Kasumi-1 (cell line): Measurements from ENCODE around the gene RHBDF1.
A peak's percentile ranks its signal among the peaks of the same experiment; 100 is the strongest.

Experiments used
- DNase-seq, 2 experiments: peaks; one replicate each; lab custom pipeline; 2025; lab: John Stamatoyannopoulos, UW

The RHBDF1 gene, protein sequence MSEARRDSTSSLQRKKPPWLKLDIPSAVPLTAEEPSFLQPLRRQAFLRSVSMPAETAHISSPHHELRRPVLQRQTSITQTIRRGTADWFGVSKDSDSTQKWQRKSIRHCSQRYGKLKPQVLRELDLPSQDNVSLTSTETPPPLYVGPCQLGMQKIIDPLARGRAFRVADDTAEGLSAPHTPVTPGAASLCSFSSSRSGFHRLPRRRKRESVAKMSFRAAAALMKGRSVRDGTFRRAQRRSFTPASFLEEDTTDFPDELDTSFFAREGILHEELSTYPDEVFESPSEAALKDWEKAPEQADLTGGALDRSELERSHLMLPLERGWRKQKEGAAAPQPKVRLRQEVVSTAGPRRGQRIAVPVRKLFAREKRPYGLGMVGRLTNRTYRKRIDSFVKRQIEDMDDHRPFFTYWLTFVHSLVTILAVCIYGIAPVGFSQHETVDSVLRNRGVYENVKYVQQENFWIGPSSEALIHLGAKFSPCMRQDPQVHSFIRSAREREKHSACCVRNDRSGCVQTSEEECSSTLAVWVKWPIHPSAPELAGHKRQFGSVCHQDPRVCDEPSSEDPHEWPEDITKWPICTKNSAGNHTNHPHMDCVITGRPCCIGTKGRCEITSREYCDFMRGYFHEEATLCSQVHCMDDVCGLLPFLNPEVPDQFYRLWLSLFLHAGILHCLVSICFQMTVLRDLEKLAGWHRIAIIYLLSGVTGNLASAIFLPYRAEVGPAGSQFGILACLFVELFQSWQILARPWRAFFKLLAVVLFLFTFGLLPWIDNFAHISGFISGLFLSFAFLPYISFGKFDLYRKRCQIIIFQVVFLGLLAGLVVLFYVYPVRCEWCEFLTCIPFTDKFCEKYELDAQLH

DNA sequence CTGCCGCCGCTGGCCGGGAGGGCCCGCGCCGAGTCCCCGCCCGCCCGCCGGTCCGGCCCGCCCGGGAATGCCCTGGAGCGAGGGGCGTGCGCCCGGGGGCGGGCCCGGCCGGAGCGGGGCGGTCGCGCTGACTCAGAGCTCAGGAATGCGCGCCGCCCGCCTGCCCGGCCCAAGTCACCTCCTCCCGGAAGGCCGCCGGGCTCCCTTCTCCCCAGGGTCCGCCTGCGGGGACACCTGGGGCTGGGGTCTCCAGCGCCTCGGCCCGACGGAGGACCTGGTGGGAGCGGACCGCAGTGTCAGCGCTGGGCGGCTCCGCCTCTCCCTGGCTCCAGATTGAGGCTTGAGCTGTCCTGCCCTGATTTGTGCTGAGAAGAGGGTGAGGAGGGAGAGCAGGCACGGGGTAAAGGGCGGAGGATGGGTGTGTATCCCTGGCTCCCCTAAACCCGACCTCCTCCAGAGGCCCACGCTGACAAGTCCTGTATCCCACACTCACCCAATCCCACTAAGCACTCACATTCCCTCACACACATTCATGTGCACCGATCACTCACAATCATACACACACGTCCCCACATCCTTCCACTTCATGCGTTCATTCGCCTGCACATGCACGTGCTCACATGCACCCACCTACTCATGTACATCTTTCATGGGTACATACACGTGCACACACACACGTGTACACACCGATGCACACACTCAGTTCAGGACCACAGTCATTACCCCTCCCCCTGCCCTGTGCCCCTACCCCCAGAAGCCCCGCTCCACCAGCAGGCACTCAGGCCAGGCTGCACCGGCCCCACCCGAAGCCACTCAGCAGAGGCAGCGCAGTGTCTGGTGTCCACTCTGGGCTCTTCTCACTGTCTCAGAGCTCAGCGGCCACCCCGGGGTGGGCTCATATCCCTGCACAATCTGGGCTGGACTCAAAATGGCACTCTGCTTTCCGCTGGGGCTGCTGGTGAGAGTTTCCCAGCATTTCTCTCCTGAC is at the start of gene RHBDF1:
Gene RHBDF1, minus strand, starts transcription at position 71 of the 988 bp plus-strand sequence. CDS start 7,616 bp downstream, outside the sequence.
- DNase-seq: no peak

DNA sequence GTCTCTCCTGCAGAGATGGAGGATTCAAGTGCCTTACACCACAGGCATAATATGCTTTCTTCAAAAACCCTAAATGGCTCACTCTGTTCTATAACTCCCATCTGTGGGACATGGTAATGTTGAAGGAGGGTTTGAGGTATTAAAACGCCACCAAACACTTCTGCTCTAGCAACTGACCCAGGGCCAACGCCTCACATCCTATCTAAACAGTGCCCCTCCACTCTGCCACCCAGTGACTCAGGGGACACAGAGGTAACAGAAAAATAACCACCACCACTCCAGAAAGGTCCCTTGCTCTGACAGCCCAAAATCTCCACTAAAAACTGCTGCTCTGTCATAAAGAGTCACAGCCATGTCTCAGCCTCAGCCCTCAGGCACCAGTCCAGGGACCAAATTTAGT is 48.3 kb upstream of the RHBDF1 start:
- DNase-seq: no peak

DNA sequence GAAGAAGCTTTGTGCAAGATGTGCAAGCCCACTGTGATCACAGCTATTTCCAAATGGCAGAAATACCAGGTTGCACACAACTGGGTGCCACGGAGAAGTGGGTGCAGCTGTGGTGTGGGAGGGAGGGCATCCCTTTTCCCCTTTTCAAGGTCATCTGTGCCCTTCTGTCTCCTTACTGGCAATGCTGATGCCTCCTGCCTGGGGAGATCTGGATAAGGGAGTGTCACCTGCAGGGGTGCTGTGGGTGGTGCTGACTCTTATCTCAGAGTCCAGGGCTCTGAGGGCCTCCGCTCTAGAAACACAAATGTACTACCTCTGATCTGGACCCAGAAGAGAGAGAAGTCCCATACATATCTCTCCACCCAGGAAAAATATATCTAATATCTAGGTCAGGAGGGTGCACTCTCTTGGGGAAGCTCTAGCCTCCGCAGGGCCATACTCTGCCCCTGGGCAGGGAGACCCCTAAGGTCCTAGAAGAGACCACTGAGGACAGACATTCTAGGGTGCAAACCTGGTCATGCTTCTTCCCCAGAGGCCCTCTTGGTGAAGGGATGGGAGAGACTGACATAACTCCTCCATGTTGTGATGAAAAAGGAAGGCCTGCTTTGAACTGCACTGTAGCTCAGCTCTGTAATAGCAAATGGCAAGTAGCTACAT is 47.5 kb upstream of the RHBDF1 start:
- DNase-seq: no peak

DNA sequence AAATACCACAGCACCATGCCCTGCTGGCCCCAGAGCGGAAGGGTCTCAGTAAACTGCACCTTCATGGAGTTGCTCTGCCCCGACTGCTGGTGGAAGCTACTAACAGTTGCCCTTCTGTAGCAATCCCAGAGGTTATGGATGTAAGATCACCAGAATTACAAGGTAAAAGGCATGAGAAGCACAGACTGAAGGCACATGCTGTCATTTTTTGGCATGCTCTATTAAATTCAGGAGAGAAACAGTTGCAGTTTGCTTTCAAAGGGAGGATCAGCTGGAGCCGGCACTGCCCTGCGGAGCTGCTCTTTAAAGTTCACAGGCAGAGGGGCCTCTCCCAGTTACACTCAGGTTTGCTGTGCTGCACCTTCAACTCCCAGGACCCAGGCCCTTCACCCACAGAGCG is 46.9 kb upstream of the RHBDF1 start:
- DNase-seq: no peak

DNA sequence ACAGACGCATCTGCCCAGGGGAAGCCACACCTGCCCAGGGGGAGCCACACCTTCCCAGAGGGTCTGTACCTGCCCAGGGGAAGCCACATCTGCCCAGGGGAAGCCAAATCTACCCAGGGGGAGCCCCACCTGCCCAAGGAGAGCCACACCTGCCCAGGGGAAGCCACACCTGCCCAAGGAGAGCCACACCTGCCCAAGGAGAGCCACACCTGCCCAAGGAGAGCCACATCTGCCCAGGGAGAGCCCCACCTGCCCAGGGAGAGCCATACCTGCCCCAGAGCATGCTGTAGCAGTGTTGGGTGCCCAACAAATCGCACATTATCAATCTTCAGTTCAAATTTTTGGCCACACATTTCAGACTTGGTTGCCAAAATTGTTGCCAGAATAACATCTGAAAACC is 46.4 kb upstream of the RHBDF1 start:
- DNase-seq: no peak

DNA sequence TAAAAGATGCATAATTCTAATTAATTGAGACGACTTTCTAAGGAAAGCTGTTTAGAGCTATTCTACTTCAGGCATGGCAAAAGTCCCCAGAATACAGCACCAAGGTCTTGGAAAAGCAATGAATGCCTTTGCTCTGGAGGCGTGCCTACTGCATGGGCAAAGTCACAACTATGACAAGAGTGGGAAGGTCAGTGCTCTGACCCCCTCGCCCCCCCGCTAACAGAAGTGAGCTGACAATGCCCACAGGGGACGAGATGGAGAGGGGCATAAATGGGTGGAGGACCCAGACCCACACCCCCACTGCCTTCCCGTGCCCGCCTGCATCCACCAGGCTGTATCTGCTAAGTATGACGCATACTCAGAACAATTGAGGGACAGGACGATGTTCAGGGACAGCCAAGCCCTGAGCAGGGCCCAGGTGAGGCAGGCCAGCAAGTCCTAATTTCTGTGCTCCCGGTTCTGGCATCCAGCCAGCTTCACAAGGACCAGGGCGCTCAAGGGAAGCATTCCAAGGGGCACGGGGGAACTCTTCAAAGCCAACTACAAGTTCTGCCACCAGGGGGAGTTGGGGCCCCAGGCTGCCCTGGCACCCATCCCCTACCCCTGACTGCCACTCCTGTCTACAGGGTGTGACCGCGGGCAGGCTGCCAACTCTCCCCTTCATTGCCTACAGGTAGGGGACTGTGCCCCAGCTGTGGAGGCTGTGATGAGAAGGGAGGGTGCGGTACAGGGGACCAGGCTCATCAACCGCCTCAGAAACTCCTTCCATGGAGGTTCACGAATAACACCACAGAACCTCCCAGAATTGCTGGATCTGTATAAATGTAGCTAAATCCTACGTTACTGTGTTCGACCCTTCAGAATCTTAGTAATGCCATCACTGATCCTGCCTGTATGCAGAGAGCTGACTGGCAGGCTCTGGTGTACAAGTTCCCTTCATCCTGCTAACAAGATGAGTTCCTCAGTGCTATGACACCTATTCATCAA is 45.2 kb upstream of the RHBDF1 start:
- DNase-seq: peak in 1 of 2 experiments; percentile 19

DNA sequence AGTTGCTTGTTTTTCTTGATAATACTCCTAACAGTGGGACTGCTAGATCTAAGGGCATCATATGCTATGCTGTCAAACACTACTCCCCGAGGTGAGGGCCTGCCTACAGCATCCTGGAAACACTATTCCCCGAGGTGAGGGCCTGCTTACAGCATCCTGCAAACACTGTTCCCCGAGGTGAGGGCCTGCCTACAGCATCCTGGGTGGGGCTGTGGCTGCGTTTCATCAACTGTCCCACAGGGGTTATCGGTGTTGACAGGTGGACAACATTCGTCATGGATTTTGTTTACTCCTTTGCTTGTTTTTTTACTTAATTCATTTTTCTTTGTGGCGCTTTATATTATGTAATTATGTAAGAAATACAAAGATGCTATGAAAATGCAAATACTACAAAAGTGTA is 43.6 kb upstream of the RHBDF1 start:
- no peak for DNase-seq

DNA sequence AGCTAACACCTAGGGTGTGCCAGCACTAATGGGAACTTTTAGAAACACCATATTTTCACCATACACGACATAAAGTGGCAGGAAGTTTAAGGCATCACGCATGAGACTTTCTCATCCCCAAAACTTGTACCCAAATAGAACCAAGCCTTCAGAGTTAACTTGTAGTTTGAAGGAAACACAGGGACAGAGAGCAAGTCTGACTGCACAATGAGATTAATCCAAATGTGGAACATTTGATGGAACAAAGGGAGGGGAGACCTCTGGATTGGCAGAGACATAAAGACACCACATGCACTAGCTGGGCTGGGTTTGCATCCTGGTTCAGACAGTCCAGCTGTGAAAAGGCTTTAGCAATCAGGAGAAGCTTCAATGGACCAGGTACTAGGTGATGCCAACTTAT is 41.9 kb upstream of the RHBDF1 start:
- no peak for DNase-seq

DNA sequence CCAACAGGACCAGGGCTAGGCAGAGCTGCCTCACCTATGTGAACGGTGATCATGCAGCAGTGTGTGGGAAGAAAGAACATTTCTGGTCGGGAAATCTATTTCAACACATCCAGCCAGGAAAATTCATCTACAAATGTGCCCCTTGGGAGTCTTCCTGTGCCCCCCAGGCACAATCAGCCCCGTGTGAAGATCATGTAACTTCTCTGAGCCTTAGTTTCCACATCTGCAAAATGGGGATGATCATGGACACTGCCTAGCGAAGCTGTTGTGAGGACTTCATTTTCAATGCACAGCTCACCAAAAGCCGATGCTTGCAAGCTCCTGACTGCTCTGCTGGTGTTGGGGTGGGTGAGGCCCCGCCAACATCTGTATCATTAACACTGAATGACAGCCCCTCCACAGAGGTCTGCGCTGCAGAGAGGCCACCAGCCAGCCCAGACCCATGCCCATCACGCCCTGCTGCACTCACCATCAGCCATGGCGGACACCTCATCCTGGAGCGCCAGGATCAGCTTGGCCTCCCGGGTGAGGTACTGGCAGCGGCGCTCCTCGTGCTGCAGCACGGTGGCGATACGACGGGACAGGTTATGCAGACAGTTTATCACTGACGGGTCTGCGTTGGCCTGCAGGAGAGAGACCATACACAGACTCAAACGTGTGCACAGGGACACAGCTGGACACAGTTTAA is 39.9 kb upstream of the RHBDF1 start:
- no peak for DNase-seq

DNA sequence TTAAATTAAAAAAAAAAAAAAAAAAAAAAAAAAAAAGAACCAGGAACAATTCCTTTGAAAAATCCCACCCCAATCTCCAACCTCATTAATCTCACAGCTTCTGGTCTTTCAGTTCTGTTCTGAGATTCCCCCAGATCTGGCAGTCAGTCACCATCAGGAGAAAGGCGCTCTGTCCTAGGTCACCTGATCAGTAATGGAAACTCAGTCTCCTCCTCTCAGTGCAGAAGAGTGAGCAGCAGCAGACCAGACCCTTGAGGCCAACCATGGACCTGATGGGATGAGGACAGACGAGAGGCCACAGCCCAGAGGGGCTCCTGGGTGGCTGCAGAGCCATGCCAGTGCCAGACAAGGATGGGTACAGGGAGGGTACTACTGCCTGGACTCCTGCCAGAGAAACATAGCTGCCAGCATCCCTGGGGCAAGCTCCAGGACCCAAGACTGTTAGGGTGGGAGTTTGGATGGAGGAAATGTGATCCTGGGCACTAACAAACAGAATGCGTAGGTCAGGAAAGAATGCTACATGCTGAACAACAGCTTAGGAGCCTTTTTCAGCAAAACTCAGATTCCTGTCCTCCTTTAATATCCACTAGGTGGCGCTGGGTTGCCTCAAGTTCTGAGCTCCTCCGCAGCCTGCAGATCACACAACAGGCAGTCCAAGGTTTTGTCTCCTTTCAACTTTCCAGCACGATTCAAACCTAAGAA is 34.3 kb upstream of the RHBDF1 start:
- DNase-seq: peak; percentile 71 to 73

DNA sequence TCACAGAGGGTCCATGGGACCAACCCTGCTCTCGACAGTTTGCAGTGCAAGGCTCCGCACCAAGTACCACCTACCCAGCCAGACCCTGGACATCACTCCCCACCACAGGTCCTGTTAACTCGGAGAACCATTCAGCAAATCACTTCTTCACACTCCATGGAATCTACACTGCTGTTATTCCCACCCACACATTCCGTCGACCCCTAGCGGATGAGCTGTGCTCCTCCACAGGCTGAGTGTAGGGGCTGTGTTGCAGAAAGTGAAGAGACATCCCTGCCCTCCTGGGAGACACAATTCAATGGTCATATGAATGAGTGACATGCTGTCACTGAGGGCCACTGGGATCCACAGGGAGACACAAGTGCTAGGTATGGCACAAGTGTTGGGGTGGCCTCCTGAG is 33.1 kb upstream of the RHBDF1 start:
- no peak for DNase-seq

DNA sequence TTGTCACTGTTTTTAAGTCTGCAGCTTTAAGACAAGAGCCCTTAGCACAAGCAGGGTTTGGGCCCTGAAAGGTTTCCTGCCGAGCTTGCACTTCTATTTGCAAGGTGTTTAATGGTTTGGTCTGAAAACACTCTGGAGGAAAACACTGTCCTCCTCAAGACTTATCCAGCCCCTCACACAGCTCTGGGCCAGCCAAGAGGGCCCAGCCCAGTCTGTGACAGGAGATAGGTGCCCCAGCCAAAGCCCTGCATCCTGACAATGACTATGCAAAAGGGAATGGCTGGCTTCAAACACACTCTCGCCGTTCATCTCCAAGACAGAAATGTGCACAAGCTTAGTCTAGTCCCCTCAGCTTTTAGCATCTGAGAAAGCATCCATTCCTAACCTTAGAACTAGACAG is 32.5 kb upstream of the RHBDF1 start:
- DNase-seq: no peak

DNA sequence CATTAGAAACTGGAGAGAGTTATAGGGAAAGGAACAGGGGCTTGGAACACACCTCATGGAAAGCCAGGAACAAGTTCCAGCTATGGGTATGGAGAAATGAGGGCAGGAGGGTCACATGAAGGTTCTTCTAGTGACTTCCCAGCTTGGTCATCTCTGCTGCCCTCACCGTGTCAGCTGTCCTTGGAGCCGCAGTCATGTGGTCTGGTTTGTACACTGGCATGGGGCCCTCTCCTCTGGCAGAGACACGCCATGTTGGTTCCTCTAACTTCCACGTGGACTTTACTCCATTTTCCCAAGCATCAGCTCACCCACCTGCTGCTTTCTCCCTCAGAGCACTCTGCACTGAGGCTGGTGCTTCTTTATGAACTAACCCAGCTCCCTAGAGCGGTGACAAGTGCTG is 31.9 kb upstream of the RHBDF1 start:
- DNase-seq: no peak

DNA sequence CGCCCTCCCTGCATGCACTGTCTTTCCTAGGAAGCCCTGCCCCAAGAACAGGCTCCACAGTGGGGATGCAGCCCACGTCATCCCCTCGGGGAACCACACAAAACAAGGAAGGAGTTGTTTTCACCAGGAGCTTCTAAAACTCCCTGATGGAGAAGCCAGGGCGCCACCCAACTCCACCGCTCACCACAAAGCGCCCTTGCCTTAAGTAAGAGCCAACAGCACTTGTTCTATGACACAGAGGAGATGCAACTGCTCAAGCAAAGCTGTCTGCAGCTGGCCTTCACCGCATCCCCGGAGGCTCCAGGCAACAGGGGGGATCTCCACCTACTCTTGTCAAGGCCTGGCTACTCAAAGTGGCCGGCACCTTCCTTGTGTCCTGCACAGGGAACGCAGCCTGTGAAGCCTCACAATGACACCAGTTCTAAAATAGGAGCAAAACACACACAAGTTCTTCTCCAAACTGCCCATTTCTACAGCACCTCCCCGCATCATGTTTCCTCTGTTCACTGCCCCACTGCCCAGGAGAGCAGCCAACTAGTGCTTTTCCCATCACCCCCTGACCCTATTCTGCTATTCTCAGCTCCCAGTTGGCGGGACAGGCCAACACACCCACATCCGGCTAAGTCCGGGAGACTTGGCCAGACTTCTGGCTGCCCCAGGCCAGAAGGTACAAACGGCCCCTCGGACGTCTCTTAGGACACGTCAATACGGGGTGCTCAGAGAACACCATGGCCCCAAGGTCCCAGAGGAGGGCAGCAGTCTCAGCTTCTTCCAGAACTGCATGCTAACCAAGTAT is 29.8 kb upstream of the RHBDF1 start:
- DNase-seq: no peak

DNA sequence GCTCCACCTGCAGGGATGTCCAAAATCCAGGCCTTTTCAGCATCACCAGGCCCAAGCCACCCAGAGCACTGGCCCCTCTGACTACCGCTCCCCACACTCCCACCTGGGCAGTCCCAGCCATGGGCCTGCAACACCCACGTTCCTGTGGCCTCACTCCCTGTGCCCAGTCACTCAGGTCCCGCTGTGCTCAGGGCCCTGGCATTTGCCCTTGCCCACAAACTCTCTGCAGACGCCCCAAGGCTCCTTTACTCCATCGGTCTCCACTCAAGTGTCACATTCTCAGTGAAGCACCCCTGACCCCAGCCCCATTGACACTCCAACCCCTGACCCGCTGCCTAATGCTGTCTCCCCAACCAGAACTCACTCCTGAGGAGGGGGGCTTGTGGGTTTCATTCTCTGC is 29.2 kb upstream of the RHBDF1 start:
- no peak for DNase-seq

DNA sequence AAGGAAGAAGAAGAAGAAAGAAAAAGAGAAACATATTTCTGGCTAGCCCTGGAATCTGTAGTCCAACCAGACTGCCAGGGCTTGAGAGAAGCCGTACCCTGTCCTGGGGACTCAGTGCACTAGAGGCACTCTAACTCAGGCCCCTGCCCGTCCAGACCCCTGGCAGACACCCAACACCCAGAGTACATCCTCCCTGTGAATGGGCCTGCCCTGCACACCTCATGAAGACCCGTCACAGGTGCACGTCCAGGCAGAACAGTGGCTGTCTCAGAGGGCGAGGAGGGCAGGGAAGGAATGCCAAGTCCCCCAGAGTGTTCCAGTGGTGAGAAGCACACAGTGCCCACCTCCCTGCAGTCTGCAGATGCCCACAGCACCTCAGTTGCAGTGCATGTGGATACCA is 28.6 kb upstream of the RHBDF1 start:
- DNase-seq: no peak

DNA sequence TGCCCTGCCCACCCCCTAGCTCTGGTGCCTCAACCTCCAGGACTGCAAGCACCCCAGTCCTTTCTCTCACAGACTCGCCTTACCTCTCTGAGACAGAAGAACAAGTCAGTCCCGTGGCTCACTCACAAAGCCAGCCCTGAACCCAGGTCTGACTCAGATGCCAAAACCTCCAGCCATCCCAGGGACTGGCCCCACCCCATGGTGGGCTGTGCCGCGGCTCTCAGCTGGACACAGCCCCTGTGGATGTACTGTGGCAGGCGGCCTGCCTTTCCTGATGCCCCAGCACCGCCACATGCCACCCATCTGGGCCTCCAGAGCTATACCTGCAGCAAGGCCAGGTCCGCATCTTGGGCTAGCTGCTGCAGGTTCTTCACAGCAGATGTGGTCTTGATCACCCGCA is 25.4 kb upstream of the RHBDF1 start:
- no peak for DNase-seq

DNA sequence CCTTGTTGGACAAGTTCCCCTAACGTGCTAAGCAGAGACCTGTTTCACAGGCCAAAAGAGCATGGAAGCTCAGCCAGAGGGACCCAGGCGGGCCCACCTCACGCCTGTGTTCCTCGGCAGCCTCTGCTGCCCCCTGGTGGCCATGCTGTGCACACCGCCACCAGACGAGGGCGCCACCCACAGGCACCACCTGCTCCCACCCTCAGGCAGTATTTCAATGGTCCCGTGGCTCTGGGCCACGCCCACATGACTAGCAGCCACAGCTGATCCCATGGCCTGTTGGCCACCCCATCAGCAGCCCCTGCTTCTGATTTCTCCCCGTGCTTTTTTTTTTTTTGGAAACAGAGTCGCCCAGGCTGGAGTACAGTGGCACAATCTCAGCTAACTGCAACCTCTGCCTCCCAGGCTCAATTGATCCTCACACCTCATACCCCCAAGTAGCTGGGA is 24.5 kb upstream of the RHBDF1 start:
- peak; percentile 57 to 65 for DNase-seq
